HCT116 (cell line): ENCODE data around the gene TUBA3E.

Source experiments
- EZH2phosphoT487 ChIP-seq: fragments of 200-600 bp; IDR thresholded peaks from 2 replicates; pipeline ENCODE4 v1.6.1; 2018; ENCODE audit warnings: antibody characterized with exemption, borderline replicate concordance
- JUND ChIP-seq: IDR thresholded peaks from 2 replicates; pipeline ENCODE4 v1.6.1; 2012
- POLR2A ChIP-seq: IDR thresholded peaks from 2 replicates; pipeline ENCODE4 v1.7.0; 2011; ENCODE audit warnings: borderline replicate concordance; ENCODE audit not compliant: insufficient read depth, insufficient read length; ENCODE audit errors: extremely low read depth
- POLR2AphosphoS5 ChIP-seq: IDR thresholded peaks from 2 replicates; pipeline ENCODE4 v1.6.1; 2011; ENCODE audit warnings: mild to moderate bottlenecking, low read depth, low read length, moderate library complexity
- RAD21 ChIP-seq: IDR thresholded peaks from 2 replicates; pipeline ENCODE4 v1.6.1; 2012; ENCODE audit warnings: low read depth, mild to moderate bottlenecking
- REST ChIP-seq: IDR thresholded peaks from 2 replicates; pipeline ENCODE4 v1.6.1; 2012; ENCODE audit warnings: low read depth
- SP1 ChIP-seq: IDR thresholded peaks from 2 replicates; pipeline ENCODE4 v1.6.1; 2012; ENCODE audit warnings: low read depth
- TCF7L2 ChIP-seq: IDR thresholded peaks from 2 replicates; pipeline ENCODE4 v1.7.0; 2011; ENCODE audit warnings: borderline replicate concordance, inconsistent platforms; ENCODE audit not compliant: insufficient read depth, insufficient read length; ENCODE audit errors: extremely low read depth
- YY1 ChIP-seq: IDR thresholded peaks from 2 replicates; pipeline ENCODE4 v1.6.1; 2011; ENCODE audit warnings: low read length, low read depth, moderate library complexity, mild to moderate bottlenecking; ENCODE audit not compliant: insufficient replicate concordance; ENCODE audit errors: extremely low read depth
- ZFX ChIP-seq: fragments of 450-650 bp; IDR thresholded peaks from 2 replicates; pipeline ENCODE4 v1.6.1; 2017
- TF ChIP-seq, protein P1 (sequence below), 3 experiments: fragments of 200-600 bp in 1 of 3; sonication (generic) in 1 of 3; IDR thresholded peaks in 2 of 3; conservative IDR thresholded peaks in 1 of 3; 2 replicates each; pipeline ENCODE4 v1.5.1; 2012 to 2017; ENCODE audit warnings: low read depth in 2 of 3, low read length in 2 of 3, antibody characterized with exemption in 1 of 3, borderline replicate concordance in 1 of 3, control low read depth in 1 of 3, mild to moderate bottlenecking in 1 of 3, mixed read lengths in 1 of 3, mixed run types in 1 of 3, moderate library complexity in 1 of 3; ENCODE audit not compliant: insufficient read depth in 1 of 3
- TF ChIP-seq, protein P2 (sequence below): IDR thresholded peaks from 2 replicates; pipeline ENCODE4 v1.6.1; 2012

- TF ChIP-seq RAD21, result no peak
- TF ChIP-seq, protein P1, sequence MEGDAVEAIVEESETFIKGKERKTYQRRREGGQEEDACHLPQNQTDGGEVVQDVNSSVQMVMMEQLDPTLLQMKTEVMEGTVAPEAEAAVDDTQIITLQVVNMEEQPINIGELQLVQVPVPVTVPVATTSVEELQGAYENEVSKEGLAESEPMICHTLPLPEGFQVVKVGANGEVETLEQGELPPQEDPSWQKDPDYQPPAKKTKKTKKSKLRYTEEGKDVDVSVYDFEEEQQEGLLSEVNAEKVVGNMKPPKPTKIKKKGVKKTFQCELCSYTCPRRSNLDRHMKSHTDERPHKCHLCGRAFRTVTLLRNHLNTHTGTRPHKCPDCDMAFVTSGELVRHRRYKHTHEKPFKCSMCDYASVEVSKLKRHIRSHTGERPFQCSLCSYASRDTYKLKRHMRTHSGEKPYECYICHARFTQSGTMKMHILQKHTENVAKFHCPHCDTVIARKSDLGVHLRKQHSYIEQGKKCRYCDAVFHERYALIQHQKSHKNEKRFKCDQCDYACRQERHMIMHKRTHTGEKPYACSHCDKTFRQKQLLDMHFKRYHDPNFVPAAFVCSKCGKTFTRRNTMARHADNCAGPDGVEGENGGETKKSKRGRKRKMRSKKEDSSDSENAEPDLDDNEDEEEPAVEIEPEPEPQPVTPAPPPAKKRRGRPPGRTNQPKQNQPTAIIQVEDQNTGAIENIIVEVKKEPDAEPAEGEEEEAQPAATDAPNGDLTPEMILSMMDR (IDR thresholded peaks at IDR 0.05 in 2 of 3, conservative IDR thresholded peaks at IDR 0.05 in 1 of 3; ENCODE audit: borderline replicate concordance in 1 of 3, insufficient read depth in 1 of 3, low read depth in 2 of 3, low read length in 2 of 3), result no peak
- TF ChIP-seq YY1, result no peak
- no peak for TF ChIP-seq ZFX
- TF ChIP-seq POLR2A, result no peak
- no peak for TF ChIP-seq EZH2phosphoT487
- no peak for TF ChIP-seq JUND
- TF ChIP-seq, protein P2, sequence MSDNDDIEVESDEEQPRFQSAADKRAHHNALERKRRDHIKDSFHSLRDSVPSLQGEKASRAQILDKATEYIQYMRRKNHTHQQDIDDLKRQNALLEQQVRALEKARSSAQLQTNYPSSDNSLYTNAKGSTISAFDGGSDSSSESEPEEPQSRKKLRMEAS, result no peak
- no peak for TF ChIP-seq POLR2AphosphoS5
- no peak for TF ChIP-seq REST
- no peak for TF ChIP-seq SP1
- TF ChIP-seq TCF7L2, result no peak
Measured at GRCh38 chr2:130150181-130151144, 47.8 kb downstream of the TUBA3E start.
